Endodermal cell (in vitro differentiated cells): ENCODE data around the gene TBC1D13. TPM values are rescaled to one million over a fixed set of nuclear protein-coding genes. Genes with fewer than 3 reads are reported as not detected.
A peak's percentile ranks its signal among the peaks of the same experiment; 100 is the strongest.

ENCODE experiments used
- DNase-seq: peaks from one replicate; pipeline ENCODE4 v3.0.0-alpha.2; 2017
- H3K27ac ChIP-seq: 2 replicates; pipeline ENCODE4 v1.5.1; 2013; ENCODE audit warnings: mild to moderate bottlenecking, low read depth, low read length, moderate library complexity
- H3K27me3 ChIP-seq: 2 replicates; pipeline ENCODE4 v1.6.1; 2013; ENCODE audit warnings: mild to moderate bottlenecking, low read length, moderate library complexity; ENCODE audit not compliant: insufficient read depth, control insufficient read depth, poor library complexity, severe bottlenecking
- H3K36me3 ChIP-seq: 2 replicates; pipeline ENCODE4 v1.7.0; 2013; ENCODE audit warnings: mild to moderate bottlenecking, low read length, moderate library complexity; ENCODE audit not compliant: control insufficient read depth, insufficient read depth
- H3K4me1 ChIP-seq: one replicate; pipeline ENCODE4 v1.7.0; 2013; ENCODE audit warnings: low read length; ENCODE audit not compliant: control insufficient read depth, insufficient read depth
- H3K4me3 ChIP-seq: 2 replicates; pipeline ENCODE4 v1.5.1; 2013; ENCODE audit warnings: mild to moderate bottlenecking, low read length, moderate library complexity
- H3K9ac ChIP-seq: 2 replicates; pipeline ENCODE4 v1.6.1; 2013; ENCODE audit warnings: mild to moderate bottlenecking, low read length, moderate library complexity; ENCODE audit not compliant: poor library complexity, severe bottlenecking; ENCODE audit errors: extremely low read depth
- H3K9me3 ChIP-seq: 2 replicates; pipeline ENCODE4 v1.6.1; 2013; ENCODE audit warnings: mild to moderate bottlenecking, low read length, moderate library complexity; ENCODE audit not compliant: control insufficient read depth
- H3K27ac Mint-ChIP-seq: 2 replicates; pipeline ENCODE4 v1.8.0; 2020; ENCODE audit warnings: mixed read lengths
- H3K27me3 Mint-ChIP-seq: 2 replicates; pipeline ENCODE4 v1.8.0; 2021; ENCODE audit warnings: mild to moderate bottlenecking, mixed read lengths; ENCODE audit not compliant: insufficient read depth
- H3K36me3 Mint-ChIP-seq: 2 replicates; pipeline ENCODE4 v1.8.0; 2020; ENCODE audit warnings: low read depth, mixed read lengths
- H3K4me1 Mint-ChIP-seq: 2 replicates; pipeline ENCODE4 v1.8.0; 2020; ENCODE audit warnings: mixed read lengths
- H3K4me3 Mint-ChIP-seq: 2 replicates; pipeline ENCODE4 v1.8.0; 2020; ENCODE audit warnings: mild to moderate bottlenecking, moderate library complexity, mixed read lengths
- H3K9me3 Mint-ChIP-seq: 2 replicates; pipeline ENCODE4 v1.8.0; 2020; ENCODE audit warnings: mild to moderate bottlenecking, mixed read lengths
- CTCF ChIP-seq: fragments of 200-600 bp; sonication (generic); conservative IDR thresholded peaks from 2 replicates; pipeline ENCODE4 v1.5.0; 2021; ENCODE audit warnings: antibody characterized with exemption, mild to moderate bottlenecking
- WGBS, 2 experiments: methylation state at CpG; one replicate each; pipeline versions ENCODE4 v1.1.5 to v1.1.7; 2013; ENCODE audit warnings: missing lambda C conversion rate in 2 of 2, mixed read lengths in 1 of 2; ENCODE audit not compliant: insufficient coverage in 1 of 2, insufficient read length in 1 of 2; 5-methylcytosine and 5-hydroxymethylcytosine counted together
- total RNA-seq, 2 donors: library from RNA; stranded (reverse); fragmentation: NEBNext Ultra II Directional in 1 of 2; extraction: Animal tissue kit (Norgen Biotek cat#: 25700) in 1 of 2; gene quantifications; 2 replicates in 1 of 2; 3 replicates in 1 of 2; pipeline ENCODE4 v1.2.1, GENCODE V29; 2021

Gene TBC1D13
- total RNA-seq, 2 donors from 2014 or later, result 30.2 to 34.3 TPM

- no peak for DNase-seq
- Histone ChIP-seq H3K9ac (no peak overlapping the region), H3K27ac (no peak overlapping the region), H3K4me1 (no peaks in the 10 kb centered on the region), H3K36me3 (peaks cover 49% of the 10 kb centered on the region), H3K4me3 (no peak overlapping the region), H3K9me3 (no peaks in the 10 kb centered on the region), H3K27me3 (no peaks in the 10 kb centered on the region)
- Mint-ChIP-seq H3K27me3 (no peaks in the 10 kb centered on the region), H3K9me3 (no peaks in the 10 kb centered on the region), H3K4me3 (no peak overlapping the region), H3K4me1 (peaks cover 8% of the 10 kb centered on the region), H3K27ac (no peak overlapping the region), H3K36me3 (peaks cover 52% of the 10 kb centered on the region)
- WGBS, 2 experiments, result 94 to 96% methylated on average over 17 to 19 of the region's 19 CpGs
- TF ChIP-seq CTCF, result no peak
These were observed 36.4 kb downstream of the TBC1D13 start for GRCh38 chr9:128823362-128823902.

GRCh38 chr9:128823903-128824406, 36.9 kb downstream of the TBC1D13 start:
- no peak for TF ChIP-seq CTCF
- peak; percentile 31 for DNase-seq
- peaks cover 49% of the 10 kb centered on the region for H3K36me3 ChIP-seq

GRCh38 chr9:128824911-128825310, 37.9 kb downstream of the TBC1D13 start:
- Mint-ChIP-seq H3K27ac (no peak overlapping the region), H3K4me3 (no peak overlapping the region), H3K4me1 (peaks cover 8% of the 10 kb centered on the region), H3K36me3 (peaks cover 59% of the 10 kb centered on the region), H3K9me3 (no peaks in the 10 kb centered on the region), H3K27me3 (no peaks in the 10 kb centered on the region)
- Histone ChIP-seq H3K9ac (no peak overlapping the region), H3K27me3 (no peaks in the 10 kb centered on the region), H3K9me3 (no peaks in the 10 kb centered on the region), H3K4me3 (no peak overlapping the region), H3K27ac (no peak overlapping the region), H3K36me3 (peaks cover 49% of the 10 kb centered on the region), H3K4me1 (peaks cover 3% of the 10 kb centered on the region)
- TF ChIP-seq CTCF, result no peak
- no peak for DNase-seq
- WGBS, 2 experiments, result 96 to 97% methylated on average over 5 to 7 of the region's 7 CpGs

More at GRCh38 chr9:128823903-128824406, 36.9 kb downstream of the TBC1D13 start:
- peaks cover 57% of the 10 kb centered on the region for H3K36me3 Mint-ChIP-seq
- H3K27ac Mint-ChIP-seq, result no peak overlapping the region
- H3K4me1 Mint-ChIP-seq, result peaks cover 12% of the 10 kb centered on the region
- H3K9me3 Mint-ChIP-seq, result no peaks in the 10 kb centered on the region
- H3K27me3 Mint-ChIP-seq, result no peaks in the 10 kb centered on the region
- 90% methylated on average over 2 to 12 of the region's 12 CpGs for WGBS, 2 experiments
- Histone ChIP-seq H3K9ac (no peak overlapping the region), H3K4me3 (no peak overlapping the region), H3K27ac (no peak overlapping the region), H3K9me3 (no peaks in the 10 kb centered on the region), H3K27me3 (no peaks in the 10 kb centered on the region), H3K4me1 (peaks cover 3% of the 10 kb centered on the region)
- no peak overlapping the region for H3K4me3 Mint-ChIP-seq
